Neural cell (in vitro differentiated cells): ENCODE data around the gene ZHX3.

Experiments used
- CTCF ChIP-seq: fragments of 450-650 bp; IDR thresholded peaks from 2 replicates; pipeline ENCODE4 v1.5.1; 2014; ENCODE audit warnings: antibody characterized with exemption, mild to moderate bottlenecking, moderate library complexity; ENCODE audit not compliant: poor library complexity, severe bottlenecking
- EP300 ChIP-seq: fragments of 450-650 bp; conservative IDR thresholded peaks from 2 replicates; pipeline ENCODE4 v1.6.1; 2014; ENCODE audit warnings: antibody characterized with exemption, mild to moderate bottlenecking, moderate library complexity; ENCODE audit not compliant: poor library complexity, severe bottlenecking
- EZH2 ChIP-seq: fragments of 200-600, 300-800 bp; shearing (Covaris generic), sonication (generic); IDR thresholded peaks from 2 replicates; pipeline ENCODE4 v1.6.1; 2014; ENCODE audit warnings: antibody characterized with exemption, low read length, borderline replicate concordance, mild to moderate bottlenecking; ENCODE audit not compliant: insufficient read depth, poor library complexity, severe bottlenecking
- POLR2AphosphoS5 ChIP-seq: IDR thresholded peaks from 2 replicates; pipeline ENCODE4 v1.6.1; 2012
- RAD21 ChIP-seq: fragments of 450-650 bp; conservative IDR thresholded peaks from 2 replicates; pipeline ENCODE4 v1.6.1; 2014; ENCODE audit warnings: antibody characterized with exemption, mild to moderate bottlenecking, moderate library complexity
- REST ChIP-seq: IDR thresholded peaks from 2 replicates; pipeline ENCODE4 v1.6.1; 2012; ENCODE audit warnings: borderline replicate concordance
- SMC3 ChIP-seq: fragments of 450-650 bp; conservative IDR thresholded peaks from 2 replicates; pipeline ENCODE4 v1.6.1; 2014; ENCODE audit warnings: antibody characterized with exemption, mild to moderate bottlenecking, moderate library complexity; ENCODE audit not compliant: poor library complexity

- TF ChIP-seq CTCF (no peak), EZH2 (no peak), REST (no peak), POLR2AphosphoS5 (no peak), RAD21 (no peak), SMC3 (no peak), EP300 (no peak)
These were observed 46.1 kb upstream of the ZHX3 start for GRCh38 chr20:41363601-41364000.
